Neural cell (in vitro differentiated cells): ENCODE measurements around the gene RAP1GDS1.

ENCODE experiments used
- CTCF ChIP-seq: fragments of 450-650 bp; IDR thresholded peaks from 2 replicates; pipeline ENCODE4 v1.5.1; 2014; ENCODE audit warnings: antibody characterized with exemption, mild to moderate bottlenecking, moderate library complexity; ENCODE audit not compliant: poor library complexity, severe bottlenecking
- EZH2 ChIP-seq: fragments of 200-600, 300-800 bp; shearing (Covaris generic), sonication (generic); IDR thresholded peaks from 2 replicates; pipeline ENCODE4 v1.6.1; 2014; ENCODE audit warnings: antibody characterized with exemption, low read length, borderline replicate concordance, mild to moderate bottlenecking; ENCODE audit not compliant: insufficient read depth, poor library complexity, severe bottlenecking
- POLR2AphosphoS5 ChIP-seq: IDR thresholded peaks from 2 replicates; pipeline ENCODE4 v1.6.1; 2012

GRCh38 chr4:98242538-98242937, 18.6 kb upstream of the RAP1GDS1 start:
- TF ChIP-seq CTCF (no peak), EZH2 (no peak), POLR2AphosphoS5 (no peak)
